Lung (tissue), 12 donors: ENCODE data around the gene FARP1. TPM values are rescaled to one million over a fixed set of nuclear protein-coding genes. Genes with fewer than 3 reads are reported as not detected.
A peak's percentile ranks its signal among the peaks of the same experiment; 100 is the strongest.

Experiments used
- ATAC-seq: fragments of 200-7000 bp; cut with Tn5 transposase; one replicate; pipeline ENCODE4 v1.9.1; 2020; ENCODE audit warnings: moderate number of reproducible peaks; ENCODE audit not compliant: insufficient read depth, low FRiP score
- DNase-seq, 3 donors: peaks; one replicate each; pipeline ENCODE4 v3.0.0-alpha.2; 2013 to 2017
- H3K27ac ChIP-seq, 2 donors: one replicate each; pipeline ENCODE4 v1.5.1; 2013; ENCODE audit warnings: mild to moderate bottlenecking in 2 of 2, moderate library complexity in 2 of 2, control low read depth in 1 of 2, inconsistent platforms in 1 of 2, low read depth in 1 of 2, low read length in 1 of 2
- H3K27me3 ChIP-seq, 3 donors: one replicate each; pipeline ENCODE4 v1.5.1; 2013; ENCODE audit warnings: low read length in 2 of 3; ENCODE audit not compliant: control insufficient read depth in 3 of 3, insufficient read depth in 3 of 3
- H3K36me3 ChIP-seq, 4 donors: one replicate each; pipeline ENCODE4 v1.5.1; 2013; ENCODE audit warnings: low read length in 4 of 4, mild to moderate bottlenecking in 1 of 4, moderate library complexity in 1 of 4; ENCODE audit not compliant: control insufficient read depth in 4 of 4, insufficient read depth in 4 of 4
- H3K4me1 ChIP-seq, 5 donors: one replicate each; pipeline ENCODE4 v1.5.1; 2013; ENCODE audit warnings: low read length in 5 of 5, mild to moderate bottlenecking in 2 of 5, moderate library complexity in 1 of 5; ENCODE audit not compliant: control insufficient read depth in 5 of 5, insufficient read depth in 5 of 5
- H3K4me3 ChIP-seq: one replicate; pipeline ENCODE4 v1.5.1; 2013; ENCODE audit warnings: mild to moderate bottlenecking, control low read depth, moderate library complexity
- H3K9ac ChIP-seq, 2 donors: one replicate each; pipeline ENCODE4 v1.5.1; 2013; ENCODE audit warnings: low read length in 2 of 2, control low read depth in 1 of 2; ENCODE audit not compliant: insufficient read depth in 1 of 2
- H3K9me3 ChIP-seq, 4 donors: one replicate each; pipeline ENCODE4 v1.5.1; 2013; ENCODE audit warnings: low read length in 3 of 4, mild to moderate bottlenecking in 1 of 4, moderate library complexity in 1 of 4; ENCODE audit not compliant: control insufficient read depth in 4 of 4, insufficient read depth in 3 of 4
- WGBS, 2 donors: extraction: QIAGEN DNeasy Blood & Tissue Kit; methylation state at CpG; one replicate each; pipeline ENCODE4 v1.1.7; 2013; 5-methylcytosine and 5-hydroxymethylcytosine counted together
- polyA plus RNA-seq, 2 donors: library from polyadenylated mRNA; stranded (reverse); fragments of 200-250 nt; gene quantifications; one replicate each; pipeline ENCODE4 v1.2.1, GENCODE V29; 2013
- total RNA-seq, 2 donors: library from RNA; depleted of rRNA in 1 of 2; stranded (reverse); fragments of >200 nt in 1 of 2; gene quantifications; one replicate each; pipeline ENCODE4 v1.2.1, GENCODE V29; 2014 to 2021
- TF ChIP-seq, protein P1 (sequence below): IDR thresholded peaks from 2 replicates; pipeline ENCODE4 v1.5.1; 2012; ENCODE audit warnings: mild to moderate bottlenecking; ENCODE audit errors: control extremely low read depth, extremely low read depth
- donor health status: control.
- donor health status: control.
- donor health status: Bipolar disorder and iron deficiency.
- donor health status: healthy.
- donor health status: DM: yes; HTN: yes; CAD: no.

Gene FARP1
- total and polyA plus RNA-seq, 4 donors = 20.8 to 102 (median 54.4) TPM

- WGBS, 2 donors = 93 to 94% methylated on average over 4 of the region's 4 CpGs
- H3K4me1 ChIP-seq = peaks cover 0 to 5% (median 3%) of the 10 kb centered on the region in 5 donors
- no peak for ATAC-seq
- DNase-seq = no peak
- peaks cover 0 to 2% (median 0%) of the 10 kb centered on the region in 4 donors for H3K9me3 ChIP-seq
- H3K27ac ChIP-seq = no peak overlapping the region
- TF ChIP-seq, protein P1, sequence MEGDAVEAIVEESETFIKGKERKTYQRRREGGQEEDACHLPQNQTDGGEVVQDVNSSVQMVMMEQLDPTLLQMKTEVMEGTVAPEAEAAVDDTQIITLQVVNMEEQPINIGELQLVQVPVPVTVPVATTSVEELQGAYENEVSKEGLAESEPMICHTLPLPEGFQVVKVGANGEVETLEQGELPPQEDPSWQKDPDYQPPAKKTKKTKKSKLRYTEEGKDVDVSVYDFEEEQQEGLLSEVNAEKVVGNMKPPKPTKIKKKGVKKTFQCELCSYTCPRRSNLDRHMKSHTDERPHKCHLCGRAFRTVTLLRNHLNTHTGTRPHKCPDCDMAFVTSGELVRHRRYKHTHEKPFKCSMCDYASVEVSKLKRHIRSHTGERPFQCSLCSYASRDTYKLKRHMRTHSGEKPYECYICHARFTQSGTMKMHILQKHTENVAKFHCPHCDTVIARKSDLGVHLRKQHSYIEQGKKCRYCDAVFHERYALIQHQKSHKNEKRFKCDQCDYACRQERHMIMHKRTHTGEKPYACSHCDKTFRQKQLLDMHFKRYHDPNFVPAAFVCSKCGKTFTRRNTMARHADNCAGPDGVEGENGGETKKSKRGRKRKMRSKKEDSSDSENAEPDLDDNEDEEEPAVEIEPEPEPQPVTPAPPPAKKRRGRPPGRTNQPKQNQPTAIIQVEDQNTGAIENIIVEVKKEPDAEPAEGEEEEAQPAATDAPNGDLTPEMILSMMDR = no peak
- H3K27me3 ChIP-seq = no peaks in the 10 kb centered on the region
- peaks cover 0 to 2% (median 0%) of the 10 kb centered on the region in 4 donors for H3K36me3 ChIP-seq
- H3K4me3 ChIP-seq = no peak overlapping the region
- no peak overlapping the region for H3K9ac ChIP-seq
Observed at GRCh38 chr13:98232456-98232855, 89.6 kb downstream of the FARP1 start.

DNA sequence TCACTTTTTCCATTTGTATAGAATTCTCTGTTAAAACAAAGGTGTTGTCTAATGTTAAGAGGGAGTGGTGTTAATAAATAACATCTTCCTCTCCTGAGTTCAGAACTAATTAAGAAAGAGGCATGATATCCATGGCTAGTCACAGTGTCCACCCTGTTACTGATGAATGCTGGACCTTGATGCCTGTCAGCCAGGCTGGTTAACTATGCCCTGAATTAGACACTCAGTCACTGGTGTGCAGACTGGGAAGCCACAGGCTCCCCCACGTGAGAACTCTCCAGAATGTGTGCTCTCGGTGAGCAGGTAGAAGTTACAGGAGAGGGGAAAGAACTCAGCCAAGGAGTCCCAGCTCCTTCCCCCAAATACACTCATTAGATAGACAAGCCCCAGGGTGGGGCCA lies 90.2 kb downstream of the FARP1 start:
- H3K4me3 ChIP-seq = no peak overlapping the region
- peaks cover 0 to 2% (median 0%) of the 10 kb centered on the region in 4 donors for H3K9me3 ChIP-seq
- peaks cover 0 to 2% (median 0%) of the 10 kb centered on the region in 4 donors for H3K36me3 ChIP-seq
- H3K27me3 ChIP-seq = no peaks in the 10 kb centered on the region
- H3K9ac ChIP-seq = no peak overlapping the region
- ATAC-seq (no peak), DNase-seq (no peak)
- H3K27ac ChIP-seq = peak overlapping the region in 1 of 2 donors; percentile 24
- WGBS, 2 donors = 73 to 84% methylated on average over 2 of the region's 2 CpGs
- TF ChIP-seq, protein P1 = no peak
- peaks cover 0 to 7% (median 3%) of the 10 kb centered on the region in 5 donors for H3K4me1 ChIP-seq

- WGBS, 2 donors = 48 to 69% methylated on average over 1 of the region's 1 CpG
- Histone ChIP-seq H3K9ac (no peak overlapping the region), H3K27me3 (no peaks in the 10 kb centered on the region), H3K4me1 (peaks cover 2 to 13% (median 5%) of the 10 kb centered on the region in 5 donors), H3K9me3 (no peaks in the 10 kb centered on the region), H3K27ac (no peak overlapping the region), H3K4me3 (no peak overlapping the region), H3K36me3 (peaks cover 0 to 2% (median 0%) of the 10 kb centered on the region in 4 donors)
- DNase-seq (no peak), ATAC-seq (no peak)
- TF ChIP-seq, protein P1 = no peak
Observed at GRCh38 chr13:98234348-98234747, 91.5 kb downstream of the FARP1 start.

DNA sequence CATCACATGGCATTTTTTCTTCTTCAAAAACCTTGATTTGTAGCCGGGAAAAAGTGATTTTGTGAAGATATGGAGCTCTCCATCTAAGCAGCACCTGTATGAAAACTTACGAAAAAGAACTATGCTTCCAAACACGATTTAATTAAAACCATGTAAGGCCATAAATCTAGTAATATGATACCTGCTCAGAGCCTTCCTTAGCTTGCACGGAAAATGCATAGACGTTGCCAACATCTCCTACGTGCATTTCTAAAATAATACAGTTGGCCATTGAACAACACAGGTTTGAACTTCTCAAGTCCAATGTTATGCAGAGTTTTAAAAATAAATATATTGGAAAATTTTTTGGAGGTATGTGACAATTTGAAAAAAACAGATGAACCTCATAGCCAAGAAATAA lies 93.3 kb downstream of the FARP1 start:
- ATAC-seq (no peak), DNase-seq (no peak)
- TF ChIP-seq, protein P1 = no peak
- 92 to 94% methylated on average over 6 of the region's 6 CpGs for WGBS, 2 donors
- H3K4me1 ChIP-seq = peaks cover 5 to 16% (median 10%) of the 10 kb centered on the region in 5 donors
- no peak overlapping the region for H3K4me3 ChIP-seq
- no peak overlapping the region for H3K27ac ChIP-seq
- H3K36me3 ChIP-seq = no peaks in the 10 kb centered on the region
- no peaks in the 10 kb centered on the region for H3K9me3 ChIP-seq
- H3K27me3 ChIP-seq = no peaks in the 10 kb centered on the region
- no peak overlapping the region for H3K9ac ChIP-seq
